A549 treated with RU486 at 1 μM for 4 hours (cell line): Measurements from ENCODE around the gene PAK6. TPM values are rescaled to one million over a fixed set of nuclear protein-coding genes. Genes with fewer than 3 reads are reported as not detected.

Experiments used
- total RNA-seq: library from RNA; stranded (reverse); fragments of 200-300 nt; extraction: Qiagen RNA extraction; gene quantifications from 5 replicates; pipeline ENCODE4 v1.2.3, GENCODE V29; 2022; ENCODE audit warnings: low read depth

PAK6 gene
- total RNA-seq: 0.11 to 0.87 TPM (median 0.21 TPM) in 5 replicates

GRCh38 chr15:40238532-40239403, at the start of gene PAK6:
PAK6 (plus strand) TSS chr15:40239063; CDS start chr15:40264786, 25,723 bp downstream.

GRCh38 chr15:40282869-40283614, 44.2 kb downstream of the PAK6 start, which contains the start of gene ANKRD63:
ANKRD63 (minus strand) TSS chr15:40283064; CDS start chr15:40282586, 478 bp downstream.

DNA sequence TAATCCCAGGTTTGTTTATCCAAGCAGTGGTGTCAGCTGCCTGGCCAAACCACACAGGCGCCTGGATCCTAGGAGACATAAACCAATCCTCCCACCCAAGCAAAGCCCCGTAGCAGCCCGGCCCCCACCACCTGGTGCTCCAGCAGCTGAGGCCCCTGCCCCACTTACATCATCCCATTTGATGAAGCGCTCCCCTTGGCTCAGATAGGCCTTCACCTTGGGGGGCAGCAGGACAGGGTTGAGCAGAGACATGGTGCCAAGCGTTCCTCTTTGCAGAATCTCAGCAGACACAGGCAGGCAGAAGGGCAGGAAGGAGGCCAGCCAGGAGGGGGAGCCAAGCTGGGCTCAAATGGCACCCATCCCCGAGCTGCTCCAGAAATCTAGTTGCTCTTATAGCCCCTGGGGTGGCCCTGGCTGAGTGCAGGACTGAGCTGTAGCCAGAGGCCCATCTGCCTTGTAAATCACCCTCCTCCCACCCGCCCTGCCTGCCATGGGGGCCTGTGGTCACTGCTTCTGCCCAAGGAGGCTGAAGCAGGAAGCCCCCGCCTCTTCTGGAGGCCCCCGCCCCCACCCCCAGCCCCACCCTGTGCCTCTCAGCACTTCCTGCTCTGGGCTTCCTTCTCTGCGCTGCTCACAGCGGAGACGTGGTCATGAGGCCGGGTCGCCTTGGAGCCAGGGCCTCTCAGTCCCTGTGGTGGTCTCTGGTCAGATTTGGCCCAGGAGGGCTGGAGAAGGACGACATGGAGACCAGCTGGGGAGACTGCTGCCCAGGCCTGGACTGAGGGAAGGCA, 68.8 kb downstream of the PAK6 start, which contains the start of gene PLCB2:
Gene PLCB2 (minus strand): TSS at position 515 of the 791 bp plus-strand sequence. CDS start 263 bp downstream, at position 252.

GRCh38 chr15:40323239-40323952, 84.5 kb downstream of the PAK6 start, which contains the start of gene INAFM2:
INAFM2 (plus strand) TSS chr15:40323692; CDS start chr15:40324056, 364 bp downstream.

Other genes with a start within 250 kb of the PAK6 start
- 247 to 312 TPM (median 256 TPM) in 5 replicates for gene SRP14, start 199.9 kb upstream of the PAK6 start, total RNA-seq
- gene BMF, start 130.2 kb upstream of the PAK6 start, total RNA-seq: 1.5 to 2.2 TPM (median 1.7 TPM) in 5 replicates
- gene BUB1B, start 78.0 kb upstream of the PAK6 start, total RNA-seq: 25.2 to 33.4 TPM (median 31.0 TPM) in 5 replicates
- 0.31 to 0.80 TPM (median 0.44 TPM) in 4 of 5 replicates, not detected in the other for gene ANKRD63, start 44.0 kb downstream of the PAK6 start, total RNA-seq
- 0.68 to 1.4 TPM (median 0.82 TPM) in 5 replicates for gene PLCB2, start 68.9 kb downstream of the PAK6 start, total RNA-seq
- gene INAFM2, start 84.6 kb downstream of the PAK6 start, total RNA-seq: 5.5 to 6.8 TPM (median 6.7 TPM) in 5 replicates
- 13.4 to 21.7 TPM (median 17.2 TPM) in 5 replicates for gene CCDC9B, start 101.9 kb downstream of the PAK6 start, total RNA-seq
- gene PHGR1, start 112.0 kb downstream of the PAK6 start, total RNA-seq: not detected in 5 replicates
- gene DISP2, start 119.2 kb downstream of the PAK6 start, total RNA-seq: 0.62 to 2.5 TPM (median 1.2 TPM) in 5 replicates
- 46.9 to 54.2 TPM (median 49.3 TPM) in 5 replicates for gene KNSTRN, start 143.7 kb downstream of the PAK6 start, total RNA-seq
- 11.3 to 13.1 TPM (median 12.7 TPM) in 5 replicates for gene IVD, start 166.7 kb downstream of the PAK6 start, total RNA-seq
- 10.0 to 12.6 TPM (median 11.8 TPM) in 5 replicates for gene BAHD1, start 201.9 kb downstream of the PAK6 start, total RNA-seq
- gene CHST14, start 231.9 kb downstream of the PAK6 start, total RNA-seq: 14.1 to 22.3 TPM (median 19.0 TPM) in 5 replicates